Transverse colon (tissue), 4 donors: ENCODE results near the gene TLX3. TPM values are rescaled to one million over a fixed set of nuclear protein-coding genes. Genes with fewer than 3 reads are reported as not detected.

Experiments
- DNase-seq: peaks from one replicate; pipeline ENCODE4 v3.0.0-alpha.2; 2019
- H3K27ac ChIP-seq, 4 donors: fragments of 200-600 bp; sonication (generic); 2 replicates each; pipeline ENCODE4 v1.5.1; 2016 to 2018; ENCODE audit warnings: inconsistent platforms in 4 of 4
- H3K27me3 ChIP-seq: fragments of 200-600 bp; sonication (generic); 2 replicates; pipeline ENCODE4 v1.5.1; 2017; ENCODE audit warnings: inconsistent platforms
- H3K36me3 ChIP-seq, 4 donors: fragments of 200-600 bp; sonication (generic); 2 replicates each; pipeline ENCODE4 v1.5.1; 2017 to 2019; ENCODE audit warnings: inconsistent platforms in 4 of 4
- H3K4me1 ChIP-seq, 4 donors: fragments of 200-600 bp; sonication (generic); 2 replicates each; pipeline ENCODE4 v1.5.1; 2017 to 2020; ENCODE audit warnings: inconsistent platforms in 4 of 4
- H3K4me3 ChIP-seq, 4 donors: fragments of 200-600 bp; sonication (generic); 1 replicate in 1 of 4; 2 replicates in 3 of 4; pipeline versions ENCODE4 v1.5.1 to v1.6.1; 2017 to 2019; ENCODE audit warnings: inconsistent platforms in 4 of 4
- H3K9me3 ChIP-seq, 2 donors: fragments of 200-600 bp; sonication (generic); 2 replicates each; pipeline ENCODE4 v1.5.1; 2017 to 2019; ENCODE audit warnings: inconsistent platforms in 2 of 2
- EP300 ChIP-seq: sonication (generic); formaldehyde crosslinking; IDR thresholded peaks from one replicate; pipeline ENCODE4 v1.6.1; 2017; ENCODE audit warnings: antibody characterized with exemption, low read depth
- POLR2A ChIP-seq: fragments of 450-650 bp; IDR thresholded peaks from one replicate; pipeline ENCODE4 v1.6.1; 2016; ENCODE audit warnings: antibody characterized with exemption, mild to moderate bottlenecking, moderate library complexity
- POLR2AphosphoS5 ChIP-seq, 3 donors: sonication (generic); formaldehyde crosslinking; IDR thresholded peaks; one replicate each; pipeline ENCODE4 v1.6.1; 2016; ENCODE audit warnings: antibody characterized with exemption in 3 of 3
- WGBS, 2 donors: methylation state at CpG; one replicate each; pipeline ENCODE4 v1.1.5; 2018; ENCODE audit warnings: low coverage in 1 of 2; 5-methylcytosine and 5-hydroxymethylcytosine counted together
- in situ Hi-C, 4 donors: fragments of 200-750 bp; cut with MboI; loops; one replicate each; pipeline versions ENCODE4 v1.15.0 to v1.15.1; 2017; ENCODE audit warnings: low sequenced_read_pairs in 3 of 4, low pct_ligation_motif_present in 1 of 4, low pct_unique_long_range_greater_than_20kb in 1 of 4
- intact Hi-C: fragments of 100-400 bp; cut with DNase I; formaldehyde crosslinking; loops from one replicate; pipeline ENCODE4 v1.15.1; 2023; ENCODE audit warnings: low total_unique reads
- total RNA-seq, 4 donors: library from RNA; depleted of rRNA; stranded (reverse); fragments of >200 nt; gene quantifications; one replicate each; pipeline ENCODE4 v1.1.0, GENCODE V29; 2016
- TF ChIP-seq, protein P1 (sequence below), 5 experiments: fragments of 200-600 bp in 3 of 5; fragments of 450-650 bp in 2 of 5; sonication (generic) in 3 of 5; IDR thresholded peaks; 1 replicate in 2 of 5; 2 replicates in 3 of 5; pipeline ENCODE4 v1.5.1; 2016 to 2017; ENCODE audit warnings: antibody characterized with exemption in 5 of 5, inconsistent platforms in 3 of 5, mild to moderate bottlenecking in 2 of 5, moderate library complexity in 1 of 5

The TLX3 gene
- total RNA-seq, 4 donors from 2014 or later = not detected

DNA sequence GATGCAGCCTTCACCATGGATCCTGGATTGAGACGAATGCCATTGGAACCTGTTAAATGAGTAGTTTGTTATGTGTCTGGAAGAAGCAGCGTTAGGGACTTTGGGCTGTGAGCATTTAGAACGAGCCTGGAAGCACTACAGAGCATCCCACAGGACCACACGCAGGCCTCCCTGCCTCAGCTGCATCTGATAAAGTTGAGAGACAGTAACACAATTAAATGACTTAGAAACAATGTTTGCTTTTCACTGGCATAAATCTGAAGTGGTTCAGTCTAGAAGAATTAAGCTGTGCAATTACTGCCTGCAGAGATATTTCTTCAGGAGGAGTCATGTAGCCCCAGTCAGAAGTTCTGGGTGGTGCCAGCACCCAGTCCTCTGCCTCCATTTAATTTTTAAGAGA lies 9.8 kb upstream of the TLX3 start:
- H3K4me3 ChIP-seq = no peak overlapping the region
- DNase-seq = no peak
- TF ChIP-seq EP300 = no peak
- TF ChIP-seq POLR2A = no peak
- TF ChIP-seq, protein P1, sequence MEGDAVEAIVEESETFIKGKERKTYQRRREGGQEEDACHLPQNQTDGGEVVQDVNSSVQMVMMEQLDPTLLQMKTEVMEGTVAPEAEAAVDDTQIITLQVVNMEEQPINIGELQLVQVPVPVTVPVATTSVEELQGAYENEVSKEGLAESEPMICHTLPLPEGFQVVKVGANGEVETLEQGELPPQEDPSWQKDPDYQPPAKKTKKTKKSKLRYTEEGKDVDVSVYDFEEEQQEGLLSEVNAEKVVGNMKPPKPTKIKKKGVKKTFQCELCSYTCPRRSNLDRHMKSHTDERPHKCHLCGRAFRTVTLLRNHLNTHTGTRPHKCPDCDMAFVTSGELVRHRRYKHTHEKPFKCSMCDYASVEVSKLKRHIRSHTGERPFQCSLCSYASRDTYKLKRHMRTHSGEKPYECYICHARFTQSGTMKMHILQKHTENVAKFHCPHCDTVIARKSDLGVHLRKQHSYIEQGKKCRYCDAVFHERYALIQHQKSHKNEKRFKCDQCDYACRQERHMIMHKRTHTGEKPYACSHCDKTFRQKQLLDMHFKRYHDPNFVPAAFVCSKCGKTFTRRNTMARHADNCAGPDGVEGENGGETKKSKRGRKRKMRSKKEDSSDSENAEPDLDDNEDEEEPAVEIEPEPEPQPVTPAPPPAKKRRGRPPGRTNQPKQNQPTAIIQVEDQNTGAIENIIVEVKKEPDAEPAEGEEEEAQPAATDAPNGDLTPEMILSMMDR (IDR thresholded peaks at IDR 0.05) = no peak
- no peak for TF ChIP-seq POLR2AphosphoS5 (IDR thresholded peaks at IDR 0.05)
- H3K4me1 ChIP-seq = no peaks in the 10 kb centered on the region
- H3K27me3 ChIP-seq = peaks cover 5% of the 10 kb centered on the region
- intact Hi-C loops (no loop called here), in situ Hi-C loops (no loop called here)
- no peaks in the 10 kb centered on the region for H3K36me3 ChIP-seq
- WGBS, 2 donors = 81 to 83% methylated on average over 4 of the region's 4 CpGs
- H3K9me3 ChIP-seq = no peaks in the 10 kb centered on the region
- H3K27ac ChIP-seq = no peak overlapping the region

GRCh38 chr5:171299851-171300250 lies 9.2 kb upstream of the TLX3 start:
- Histone ChIP-seq H3K4me1 (no peaks in the 10 kb centered on the region), H3K27ac (no peak overlapping the region), H3K4me3 (no peak overlapping the region), H3K9me3 (no peaks in the 10 kb centered on the region), H3K27me3 (peaks cover 11% of the 10 kb centered on the region), H3K36me3 (no peaks in the 10 kb centered on the region)
- 82 to 90% methylated on average over 2 of the region's 2 CpGs for WGBS, 2 donors
- TF ChIP-seq, protein P1 (IDR thresholded peaks at IDR 0.05) = no peak
- TF ChIP-seq POLR2A (no peak), POLR2AphosphoS5 (IDR thresholded peaks at IDR 0.05) (no peak), EP300 (no peak)
- DNase-seq = no peak
- intact Hi-C loops = no loop called here
- in situ Hi-C loops = no loop called here

DNA sequence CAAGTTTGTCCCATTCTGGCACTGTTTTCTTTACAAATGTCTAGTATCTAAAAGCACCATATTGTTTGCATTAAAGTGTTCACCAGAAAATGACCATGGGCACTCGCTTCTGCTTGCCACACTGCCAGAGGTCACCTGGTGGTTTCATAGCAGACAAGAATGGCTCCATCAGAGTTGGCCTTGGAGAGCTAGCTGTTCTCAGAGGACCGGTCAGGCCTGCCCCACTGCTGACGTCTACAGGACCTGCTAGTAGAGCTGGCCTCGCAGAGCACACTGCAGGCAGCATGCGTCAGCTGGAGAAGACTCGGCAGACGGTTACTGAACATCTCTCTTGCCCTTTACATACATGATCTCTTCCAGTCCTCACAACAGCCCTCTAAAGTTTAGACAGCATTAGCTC lies 8.7 kb upstream of the TLX3 start:
- Histone ChIP-seq H3K27ac (no peak overlapping the region), H3K36me3 (no peaks in the 10 kb centered on the region), H3K27me3 (peaks cover 16% of the 10 kb centered on the region), H3K4me1 (no peaks in the 10 kb centered on the region), H3K9me3 (no peaks in the 10 kb centered on the region), H3K4me3 (no peak overlapping the region)
- TF ChIP-seq, protein P1 (IDR thresholded peaks at IDR 0.05) = no peak
- no peak for TF ChIP-seq EP300
- TF ChIP-seq POLR2A = no peak
- TF ChIP-seq POLR2AphosphoS5 (IDR thresholded peaks at IDR 0.05) = no peak
- in situ Hi-C loops (no loop called here), intact Hi-C loops (no loop called here)
- DNase-seq = no peak
- WGBS, 2 donors = 90% methylated on average over 7 of the region's 7 CpGs; no CpG with 5 or more reads in 1 of the 2 donors

- no peaks in the 10 kb centered on the region for H3K9me3 ChIP-seq
- H3K27ac ChIP-seq = no peak overlapping the region
- H3K27me3 ChIP-seq = peaks cover 74% of the 10 kb centered on the region
- no peak overlapping the region for H3K4me3 ChIP-seq
- H3K4me1 ChIP-seq = peaks cover 0 to 29% (median 19%) of the 10 kb centered on the region in 4 donors
- no peak for DNase-seq
- in situ Hi-C loops = no loop called here
- WGBS, 2 donors = 43 to 48% methylated on average over 3 to 6 of the region's 6 CpGs
- H3K36me3 ChIP-seq = no peaks in the 10 kb centered on the region
- intact Hi-C loops = no loop called here
- TF ChIP-seq POLR2AphosphoS5 (IDR thresholded peaks at IDR 0.05) = no peak
- TF ChIP-seq POLR2A = no peak
- TF ChIP-seq EP300 = no peak
- TF ChIP-seq, protein P1 (IDR thresholded peaks at IDR 0.05) = no peak
These were observed 2.9 kb upstream of the TLX3 start for GRCh38 chr5:171306166-171306565.
